IMR-90 (cell line): ENCODE results near the gene ZNF512B. TPM values are rescaled to one million over a fixed set of nuclear protein-coding genes. Genes with fewer than 3 reads are reported as not detected.
A peak's percentile ranks its signal among the peaks of the same experiment; 100 is the strongest.

Source experiments
- ATAC-seq: fragments of 200-7000 bp; cut with Tn5 transposase; 2 replicates; pipeline ENCODE4 v1.9.1; 2020; ENCODE audit warnings: low read depth, mild to moderate bottlenecking, moderate library complexity
- BruUV-seq: library from RNA; stranded (reverse); fragments of 400-500 nt; replicated peaks from 2 replicates; lab custom pipeline; 2021; lab: Mats Ljungman, UMichigan
- CTCF ChIA-PET: fragments of 300-600 bp; formaldehyde crosslinking; extraction: SDS; loops from one replicate; lab custom pipeline; 2021; ENCODE audit warnings: antibody characterized with exemption; lab: Yijun Ruan, JAX
- POLR2A ChIA-PET: fragments of 300-600 bp; sonication (Branson Sonifier 250); formaldehyde crosslinking; loops from one replicate; lab custom pipeline; 2022; ENCODE audit warnings: antibody characterized with exemption; ENCODE audit not compliant: unreplicated experiment; lab: Charles Lee
- DNase-seq: peaks from one replicate; pipeline ENCODE4 v3.0.0; 2013
- H2AFZ ChIP-seq: replicated peaks from 2 replicates; pipeline ENCODE3; 2013; ENCODE audit warnings: low read length, mild to moderate bottlenecking; ENCODE audit not compliant: poor library complexity
- H2AK5ac ChIP-seq: 2 replicates; pipeline ENCODE4 v1.6.1; 2013; ENCODE audit warnings: low read depth, low read length, inconsistent platforms
- H2AK9ac ChIP-seq: replicated peaks from 2 replicates; pipeline ENCODE3; 2013; ENCODE audit warnings: mild to moderate bottlenecking, low read depth, low read length, moderate library complexity; ENCODE audit not compliant: poor library complexity
- H2BK120ac ChIP-seq: 2 replicates; pipeline ENCODE4 v1.6.1; 2013; ENCODE audit warnings: low read depth, low read length, inconsistent platforms
- H2BK15ac ChIP-seq: 3 replicates; pipeline ENCODE4 v1.6.1; 2013; ENCODE audit warnings: low read depth, low read length, inconsistent platforms
- H2BK20ac ChIP-seq: 2 replicates; pipeline ENCODE4 v1.6.1; 2013; ENCODE audit warnings: low read depth, mild to moderate bottlenecking, inconsistent platforms, low read length, moderate library complexity
- H2BK5ac ChIP-seq: 2 replicates; pipeline ENCODE4 v1.6.1; 2013; ENCODE audit warnings: mild to moderate bottlenecking, low read depth, low read length, inconsistent platforms; ENCODE audit not compliant: poor library complexity, severe bottlenecking
- H3K14ac ChIP-seq: replicated peaks from 2 replicates; pipeline ENCODE4 v1.6.1; 2013; ENCODE audit warnings: low read depth, low read length, inconsistent platforms
- H3K18ac ChIP-seq: 2 replicates; pipeline ENCODE4 v1.6.1; 2013; ENCODE audit warnings: low read depth, low read length, control low read depth
- H3K23ac ChIP-seq: 2 replicates; pipeline ENCODE4 v1.6.1; 2013; ENCODE audit warnings: low read depth, low read length, inconsistent platforms
- H3K27ac ChIP-seq: 2 replicates; pipeline ENCODE4 v1.5.1; 2013; ENCODE audit warnings: mild to moderate bottlenecking, control low read depth, low read length; ENCODE audit not compliant: insufficient read depth
- H3K27me3 ChIP-seq: 2 replicates; pipeline ENCODE4 v1.6.1; 2013; ENCODE audit warnings: low read length; ENCODE audit not compliant: control insufficient read depth, insufficient read depth
- H3K36me3 ChIP-seq: 2 replicates; pipeline ENCODE4 v1.6.1; 2013; ENCODE audit warnings: low read length, mixed read lengths; ENCODE audit not compliant: control insufficient read depth, insufficient read depth
- H3K4ac ChIP-seq: 2 replicates; pipeline ENCODE4 v1.6.1; 2013; ENCODE audit warnings: low read depth, low read length, inconsistent platforms
- H3K4me1 ChIP-seq: 2 replicates; pipeline ENCODE4 v1.6.1; 2013; ENCODE audit warnings: low read length, mixed read lengths; ENCODE audit not compliant: control insufficient read depth, insufficient read depth
- H3K4me2 ChIP-seq: 2 replicates; pipeline ENCODE4 v1.6.1; 2013; ENCODE audit warnings: low read depth, mild to moderate bottlenecking, control low read depth, low read length, moderate library complexity
- H3K4me3 ChIP-seq: 2 replicates; pipeline ENCODE4 v1.5.1; 2013; ENCODE audit warnings: low read depth, mild to moderate bottlenecking, control low read depth, low read length, moderate library complexity; ENCODE audit not compliant: insufficient read depth
- H3K56ac ChIP-seq: 2 replicates; pipeline ENCODE4 v1.6.1; 2013; ENCODE audit warnings: low read length, inconsistent platforms; ENCODE audit not compliant: insufficient read depth; ENCODE audit errors: extremely low read depth
- H3K79me1 ChIP-seq, 2 experiments: 2 replicates each; pipeline ENCODE4 v1.6.1; 2013; ENCODE audit warnings: low read length in 2 of 2, inconsistent platforms in 1 of 2, low read depth in 1 of 2
- H3K9ac ChIP-seq: 2 replicates; pipeline ENCODE4 v1.6.1; 2013; ENCODE audit warnings: low read depth, low read length, control low read depth
- H3K9me1 ChIP-seq: 2 replicates; pipeline ENCODE4 v1.6.1; 2013; ENCODE audit warnings: low read length, inconsistent platforms; ENCODE audit not compliant: insufficient read depth
- H3K9me3 ChIP-seq: 2 replicates; pipeline ENCODE4 v1.6.1; 2013; ENCODE audit warnings: low read length; ENCODE audit not compliant: control insufficient read depth, insufficient read depth
- H4K20me1 ChIP-seq: 2 replicates; pipeline ENCODE4 v1.6.1; 2013; ENCODE audit warnings: low read length, inconsistent platforms; ENCODE audit not compliant: insufficient read depth
- H4K5ac ChIP-seq: 2 replicates; pipeline ENCODE4 v1.6.1; 2013; ENCODE audit warnings: mild to moderate bottlenecking, low read depth, low read length, control low read depth
- H4K8ac ChIP-seq, 2 experiments: 2 replicates each; pipeline ENCODE4 v1.6.1; 2013; ENCODE audit warnings: low read depth in 2 of 2, low read length in 2 of 2, control low read depth in 1 of 2, inconsistent platforms in 1 of 2
- H4K91ac ChIP-seq: 2 replicates; pipeline ENCODE4 v1.6.1; 2013; ENCODE audit warnings: low read depth, low read length, inconsistent platforms; ENCODE audit not compliant: insufficient read depth
- BHLHE40 ChIP-seq: fragments of 150-350 bp; IDR thresholded peaks from 2 replicates; pipeline ENCODE4 v1.6.1; 2016; ENCODE audit warnings: mild to moderate bottlenecking, low read depth, low read length
- CEBPB ChIP-seq: IDR thresholded peaks from 2 replicates; pipeline ENCODE4 v1.6.1; 2012; ENCODE audit warnings: low read depth, low read length, improper control_type of control experiment
- CHD1 ChIP-seq: IDR thresholded peaks from 2 replicates; pipeline ENCODE4 v1.6.1; 2012; ENCODE audit warnings: low read depth, low read length, improper control_type of control experiment
- FOS ChIP-seq: fragments of 150-350 bp; IDR thresholded peaks from 2 replicates; pipeline ENCODE4 v1.6.1; 2016; ENCODE audit warnings: low read depth, low read length
- MAZ ChIP-seq: IDR thresholded peaks from 2 replicates; pipeline ENCODE4 v1.6.1; 2012; ENCODE audit warnings: low read depth, mild to moderate bottlenecking, low read length, improper control_type of control experiment, moderate library complexity, borderline replicate concordance
- RCOR1 ChIP-seq: IDR thresholded peaks from 2 replicates; pipeline ENCODE4 v1.6.1; 2012; ENCODE audit warnings: mild to moderate bottlenecking, low read length, improper control_type of control experiment; ENCODE audit not compliant: insufficient replicate concordance
- RFX5 ChIP-seq: IDR thresholded peaks from 2 replicates; pipeline ENCODE4 v1.8.0; 2012; ENCODE audit warnings: low read depth, mild to moderate bottlenecking, low read length, moderate library complexity
- SMC3 ChIP-seq: fragments of 150-350 bp; IDR thresholded peaks from 2 replicates; pipeline ENCODE4 v1.6.1; 2016; ENCODE audit warnings: low read depth, mild to moderate bottlenecking, antibody characterized with exemption, low read length, moderate library complexity
- WGBS, 2 experiments: methylation state at CpG; one replicate each; pipeline versions ENCODE4 v1.1.5 to v1.1.7; 2013; ENCODE audit warnings: missing lambda C conversion rate in 2 of 2; ENCODE audit not compliant: insufficient read length in 1 of 2; ENCODE audit errors: extremely low coverage in 2 of 2; 5-methylcytosine and 5-hydroxymethylcytosine counted together
- dilution Hi-C: fragments of 300-500 bp; cut with HindIII; formaldehyde crosslinking; loops from one replicate; pipeline ENCODE4 v1.14.3; 2018; ENCODE audit warnings: low sequenced_read_pairs; ENCODE audit not compliant: unreplicated experiment
- in situ Hi-C: fragments of 300-500 bp; cut with MboI; formaldehyde crosslinking; loops from 3 replicates; pipeline ENCODE4 v1.14.3; 2019; ENCODE audit warnings: low sequenced_read_pairs, inconsistent platforms, mixed read lengths
- intact Hi-C: fragments of 100-400 bp; cut with micrococcal nuclease; formaldehyde crosslinking; loops from 2 replicates; pipeline ENCODE4 v1.10.0; 2022
- polyA plus RNA-seq, 3 experiments: library from polyadenylated mRNA; depleted of rRNA; stranded (reverse); fragments of >200 nt; gene quantifications; 2 replicates each; pipeline ENCODE4 v1.2.3, GENCODE V29; 2012; ENCODE audit warnings: low replicate concordance in 1 of 3
- total RNA-seq: library from RNA; depleted of rRNA; stranded (reverse); fragments of >200 nt; gene quantifications from 2 replicates; pipeline ENCODE4 v1.2.3, GENCODE V29; 2012
- TF ChIP-seq, protein P1 (sequence below): fragments of 150-350 bp; IDR thresholded peaks from 2 replicates; pipeline ENCODE4 v1.6.1; 2017; ENCODE audit warnings: mild to moderate bottlenecking, antibody characterized with exemption, low read length, low read depth
- TF ChIP-seq, protein P2 (sequence below): fragments of 150-350 bp; IDR thresholded peaks from 2 replicates; pipeline ENCODE4 v1.6.1; 2016; ENCODE audit warnings: low read depth, mild to moderate bottlenecking, low read length, moderate library complexity, borderline replicate concordance

ZNF512B gene
- total and polyA plus RNA-seq, 2 of the 4 experiments (the other 2 are of a cell fraction) = 6.5 to 15.6 TPM

- H4K20me1 ChIP-seq = peaks cover 71% of the 10 kb centered on the region
- H2AK9ac ChIP-seq = no peak overlapping the region
- DNase-seq = no peak
- H3K79me1 ChIP-seq = peaks cover 16 to 63% of the 10 kb centered on the region in 2 experiments
- no peak overlapping the region for H4K8ac ChIP-seq
- intact Hi-C loops = no loop called here
- ChIA-PET POLR2A (no interaction called here), CTCF (no interaction called here)
- TF ChIP-seq CEBPB (no peak), CHD1 (no peak), RFX5 (no peak), FOS (no peak), MAZ (no peak), SMC3 (no peak), RCOR1 (no peak), BHLHE40 (no peak)
- TF ChIP-seq, protein P1, sequence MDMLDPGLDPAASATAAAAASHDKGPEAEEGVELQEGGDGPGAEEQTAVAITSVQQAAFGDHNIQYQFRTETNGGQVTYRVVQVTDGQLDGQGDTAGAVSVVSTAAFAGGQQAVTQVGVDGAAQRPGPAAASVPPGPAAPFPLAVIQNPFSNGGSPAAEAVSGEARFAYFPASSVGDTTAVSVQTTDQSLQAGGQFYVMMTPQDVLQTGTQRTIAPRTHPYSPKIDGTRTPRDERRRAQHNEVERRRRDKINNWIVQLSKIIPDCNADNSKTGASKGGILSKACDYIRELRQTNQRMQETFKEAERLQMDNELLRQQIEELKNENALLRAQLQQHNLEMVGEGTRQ = no peak
- TF ChIP-seq, protein P2, sequence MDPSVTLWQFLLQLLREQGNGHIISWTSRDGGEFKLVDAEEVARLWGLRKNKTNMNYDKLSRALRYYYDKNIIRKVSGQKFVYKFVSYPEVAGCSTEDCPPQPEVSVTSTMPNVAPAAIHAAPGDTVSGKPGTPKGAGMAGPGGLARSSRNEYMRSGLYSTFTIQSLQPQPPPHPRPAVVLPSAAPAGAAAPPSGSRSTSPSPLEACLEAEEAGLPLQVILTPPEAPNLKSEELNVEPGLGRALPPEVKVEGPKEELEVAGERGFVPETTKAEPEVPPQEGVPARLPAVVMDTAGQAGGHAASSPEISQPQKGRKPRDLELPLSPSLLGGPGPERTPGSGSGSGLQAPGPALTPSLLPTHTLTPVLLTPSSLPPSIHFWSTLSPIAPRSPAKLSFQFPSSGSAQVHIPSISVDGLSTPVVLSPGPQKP = no peak
- no peak overlapping the region for H3K4ac ChIP-seq
- in situ Hi-C loops = no loop called here
- H3K14ac ChIP-seq = no peak overlapping the region
- no peak overlapping the region for H2AK5ac ChIP-seq
- H3K9ac ChIP-seq = no peak overlapping the region
- no peak overlapping the region for H3K56ac ChIP-seq
- H3K4me3 ChIP-seq = no peak overlapping the region
- H3K27ac ChIP-seq = no peak overlapping the region
- ATAC-seq = no peak
- 92% methylated on average over 15 of the region's 39 CpGs; no CpG with 5 or more reads in 1 of the 2 experiments for WGBS, 2 experiments
- H2BK15ac ChIP-seq = no peak overlapping the region
- H3K18ac ChIP-seq = no peak overlapping the region
- no peak overlapping the region for H2BK20ac ChIP-seq
- no TSS peak for BruUV-seq
- no peaks in the 10 kb centered on the region for H3K9me3 ChIP-seq
- dilution Hi-C loops = no loop called here
- no peak overlapping the region for H4K5ac ChIP-seq
- no peaks in the 10 kb centered on the region for H3K27me3 ChIP-seq
- no peaks in the 10 kb centered on the region for H3K4me1 ChIP-seq
- H4K91ac ChIP-seq = no peak overlapping the region
- H2BK5ac ChIP-seq = no peak overlapping the region
- H3K23ac ChIP-seq = no peak overlapping the region
- peak overlapping the region; percentile 58 for H2AFZ ChIP-seq
- no peaks in the 10 kb centered on the region for H3K9me1 ChIP-seq
- no peak overlapping the region for H2BK120ac ChIP-seq
- peaks cover 56% of the 10 kb centered on the region for H3K36me3 ChIP-seq
- H3K4me2 ChIP-seq = no peak overlapping the region
These were observed 28.2 kb downstream of the ZNF512B start for GRCh38 chr20:63941282-63942081.
